WI38 (cell line): ENCODE data around the gene PDGFD.

Experiments
- H3K4me3 ChIP-seq: 2 replicates; pipeline ENCODE4 v1.5.1; 2011; ENCODE audit warnings: low read depth, mild to moderate bottlenecking, control low read depth, low read length
- TF ChIP-seq, protein P1 (sequence below): IDR thresholded peaks from 2 replicates; pipeline ENCODE4 v1.5.1; 2012; ENCODE audit warnings: low read depth, mild to moderate bottlenecking, control low read depth, low read length

PDGFD gene

DNA sequence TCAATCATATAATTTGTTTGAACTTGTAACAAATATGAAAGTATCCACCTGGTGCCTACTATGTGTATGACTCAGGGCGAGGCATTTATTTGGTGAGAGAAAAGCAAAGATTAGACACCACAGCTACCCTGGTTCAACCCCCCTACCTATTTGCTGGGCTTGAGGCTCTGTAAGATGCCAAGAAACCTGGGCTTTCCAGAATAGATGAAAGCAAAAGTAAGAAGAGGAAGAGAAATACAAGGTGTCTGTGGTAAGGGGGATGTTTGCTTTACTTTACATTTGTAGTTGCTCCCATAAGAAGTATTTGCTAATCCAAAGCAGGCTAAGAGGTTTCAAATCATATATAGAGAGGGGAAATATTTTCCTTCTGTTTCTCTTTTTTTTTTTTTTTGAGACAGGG lies 65.8 kb downstream of the PDGFD start:
- TF ChIP-seq, protein P1, sequence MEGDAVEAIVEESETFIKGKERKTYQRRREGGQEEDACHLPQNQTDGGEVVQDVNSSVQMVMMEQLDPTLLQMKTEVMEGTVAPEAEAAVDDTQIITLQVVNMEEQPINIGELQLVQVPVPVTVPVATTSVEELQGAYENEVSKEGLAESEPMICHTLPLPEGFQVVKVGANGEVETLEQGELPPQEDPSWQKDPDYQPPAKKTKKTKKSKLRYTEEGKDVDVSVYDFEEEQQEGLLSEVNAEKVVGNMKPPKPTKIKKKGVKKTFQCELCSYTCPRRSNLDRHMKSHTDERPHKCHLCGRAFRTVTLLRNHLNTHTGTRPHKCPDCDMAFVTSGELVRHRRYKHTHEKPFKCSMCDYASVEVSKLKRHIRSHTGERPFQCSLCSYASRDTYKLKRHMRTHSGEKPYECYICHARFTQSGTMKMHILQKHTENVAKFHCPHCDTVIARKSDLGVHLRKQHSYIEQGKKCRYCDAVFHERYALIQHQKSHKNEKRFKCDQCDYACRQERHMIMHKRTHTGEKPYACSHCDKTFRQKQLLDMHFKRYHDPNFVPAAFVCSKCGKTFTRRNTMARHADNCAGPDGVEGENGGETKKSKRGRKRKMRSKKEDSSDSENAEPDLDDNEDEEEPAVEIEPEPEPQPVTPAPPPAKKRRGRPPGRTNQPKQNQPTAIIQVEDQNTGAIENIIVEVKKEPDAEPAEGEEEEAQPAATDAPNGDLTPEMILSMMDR = no peak
- no peak overlapping the region for H3K4me3 ChIP-seq

DNA sequence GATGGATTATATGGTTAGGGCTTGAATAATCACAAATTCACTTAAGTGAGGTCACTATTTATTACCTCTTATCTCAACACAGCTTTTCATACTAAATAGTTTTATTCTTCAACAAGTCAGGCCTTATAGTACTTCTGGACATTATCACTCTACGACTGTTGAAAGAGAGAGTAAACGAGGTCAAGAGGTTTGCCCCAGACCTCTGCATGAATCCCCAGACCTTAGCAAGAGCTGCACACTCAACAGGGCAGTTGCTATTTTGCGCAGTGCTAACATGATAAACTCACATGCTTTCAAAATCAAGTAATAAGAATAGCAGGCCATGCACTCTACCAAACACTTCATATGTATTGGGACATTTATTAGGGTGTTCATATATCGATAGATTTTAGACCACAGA lies 67.0 kb downstream of the PDGFD start:
- no peak overlapping the region for H3K4me3 ChIP-seq
- TF ChIP-seq, protein P1 = no peak

DNA sequence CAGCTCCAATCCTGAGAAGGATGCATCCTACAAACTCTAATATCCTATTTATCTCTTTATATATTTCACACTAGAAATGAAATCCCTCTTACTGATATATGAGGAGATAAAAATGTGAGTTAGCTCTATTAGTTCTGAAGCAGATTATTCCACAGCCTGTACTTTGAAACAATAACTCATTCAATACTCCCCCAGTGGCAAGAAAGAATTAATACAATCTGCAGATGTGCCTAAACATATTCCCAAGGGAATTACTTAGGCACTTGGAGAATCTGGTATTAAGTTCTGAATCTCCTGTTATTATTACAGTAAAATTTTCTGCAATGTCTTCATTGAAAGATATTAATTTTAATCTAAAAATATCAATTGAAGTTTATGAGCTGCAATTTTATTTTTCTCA lies 68.2 kb downstream of the PDGFD start:
- TF ChIP-seq, protein P1 = no peak
- no peak overlapping the region for H3K4me3 ChIP-seq

DNA sequence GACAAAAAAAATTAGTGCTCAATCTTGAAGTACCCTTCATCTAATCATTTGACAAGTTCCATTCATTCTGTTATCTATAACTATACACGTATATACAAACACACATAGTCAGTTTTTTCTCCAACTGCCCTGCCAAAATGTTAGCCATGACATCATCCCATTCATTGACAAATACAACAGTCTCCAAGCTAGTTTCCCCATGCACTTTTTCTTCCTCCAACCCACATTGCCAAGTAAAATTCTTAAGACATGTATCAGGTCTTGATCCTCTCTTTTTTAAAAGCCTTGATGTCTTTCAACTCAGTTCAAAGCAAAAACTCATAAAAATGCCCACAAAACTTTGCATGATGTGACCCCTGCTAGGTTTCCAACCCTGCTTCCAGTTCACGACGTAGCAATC lies 69.4 kb downstream of the PDGFD start:
- no peak overlapping the region for H3K4me3 ChIP-seq
- TF ChIP-seq, protein P1 = no peak

DNA sequence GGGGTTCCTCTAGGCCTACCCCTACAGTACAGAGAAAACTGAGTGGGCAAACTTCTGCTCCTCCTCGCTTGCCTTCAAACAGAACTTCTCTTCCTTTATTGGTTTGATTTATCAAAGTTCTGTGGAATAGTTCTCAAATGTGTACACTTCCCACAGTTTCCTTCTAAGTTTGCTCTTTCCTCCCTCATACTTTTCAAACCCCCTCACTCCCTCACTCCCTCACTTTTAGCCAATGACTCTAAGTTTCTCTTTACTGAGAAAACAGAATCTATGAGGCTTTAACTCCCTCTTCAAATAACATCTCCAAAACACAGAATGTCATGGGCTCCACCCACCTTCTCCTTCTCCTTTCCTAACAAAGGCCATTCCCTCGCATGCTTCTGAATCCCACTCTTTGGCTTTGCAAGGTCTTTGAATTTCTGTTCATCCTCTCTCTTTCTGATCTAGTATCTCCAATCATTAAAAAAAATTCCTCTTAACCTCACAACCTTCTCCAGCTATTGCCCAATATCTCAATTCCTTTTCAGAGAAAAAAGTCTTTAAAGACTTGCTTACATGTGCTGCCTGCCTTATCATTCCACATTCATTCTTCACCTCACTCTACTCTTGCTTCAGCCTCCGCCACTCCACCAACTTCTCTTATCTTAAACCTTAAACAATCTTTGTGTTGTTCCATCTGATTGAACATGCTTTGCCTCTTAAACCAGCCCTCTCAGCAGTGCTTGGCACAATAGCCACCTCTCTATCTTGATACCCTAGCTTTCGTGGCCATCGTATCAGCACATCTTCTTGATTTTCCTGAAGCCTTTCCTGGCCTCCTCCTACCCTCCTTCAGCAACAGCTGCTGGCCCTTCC lies 70.3 kb downstream of the PDGFD start:
- TF ChIP-seq, protein P1 = no peak
- no peak overlapping the region for H3K4me3 ChIP-seq

DNA sequence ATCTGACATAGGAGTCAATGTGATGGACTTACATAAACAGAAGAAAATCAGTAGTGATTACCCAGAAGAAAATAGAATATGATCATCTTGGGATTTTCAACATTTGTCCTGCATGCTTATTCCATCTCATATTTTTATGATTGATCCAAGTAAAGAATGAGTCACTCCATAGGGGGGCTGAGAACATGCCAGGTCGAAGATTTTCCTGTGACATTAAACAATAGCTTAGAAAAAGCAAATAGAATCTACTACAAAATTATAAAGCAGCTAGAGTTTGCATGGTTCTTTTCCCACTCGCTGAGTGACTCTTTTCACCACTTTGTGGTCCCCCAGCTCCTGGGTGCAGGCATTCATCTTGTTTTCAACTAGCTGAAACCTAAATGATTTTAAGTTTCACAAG lies 71.2 kb downstream of the PDGFD start:
- no peak overlapping the region for H3K4me3 ChIP-seq
- TF ChIP-seq, protein P1 = no peak

DNA sequence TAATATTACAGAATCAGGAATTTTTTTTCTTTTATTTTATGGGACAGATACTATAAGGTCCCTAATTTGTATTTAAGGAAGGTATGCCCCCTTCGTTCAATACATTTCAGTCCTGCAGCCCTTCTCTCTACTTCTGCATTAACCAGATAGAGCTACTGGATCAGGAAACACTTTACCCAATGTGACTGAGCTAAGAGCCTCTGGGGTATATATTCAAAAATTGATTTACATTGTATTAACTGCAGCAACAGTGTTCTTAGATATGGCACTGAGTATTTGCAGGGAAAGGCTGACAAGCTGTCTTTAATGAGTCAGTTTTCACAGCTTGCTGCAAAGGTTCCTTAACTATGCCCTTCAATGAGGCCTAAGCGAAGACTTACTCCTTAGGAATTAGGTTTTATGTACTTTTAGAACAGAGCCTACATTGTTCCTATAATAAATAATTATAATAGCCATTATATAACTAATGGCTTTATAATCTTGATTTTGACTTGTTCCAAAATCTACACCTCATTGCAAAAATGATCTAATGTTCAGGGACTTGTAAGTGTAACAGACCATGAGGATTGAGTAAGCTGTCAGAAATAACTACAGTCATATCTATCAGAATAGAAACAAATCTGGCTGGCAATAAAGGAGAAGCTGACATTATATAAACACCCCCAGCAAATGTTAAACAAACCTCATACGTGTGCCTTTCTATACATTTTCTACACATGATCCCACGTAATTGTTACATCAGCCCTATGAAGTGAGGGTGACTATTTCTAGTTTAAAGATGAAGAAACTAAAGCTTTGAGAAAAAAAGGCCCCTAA lies 72.5 kb downstream of the PDGFD start:
- TF ChIP-seq, protein P1 = no peak
- no peak overlapping the region for H3K4me3 ChIP-seq
